ENCODE measurements around the gene LDLRAD4. TPM values are rescaled to one million over a fixed set of nuclear protein-coding genes. Genes with fewer than 3 reads are reported as not detected.
A peak's percentile ranks its signal among the peaks of the same experiment; 100 is the strongest.

The LDLRAD4 gene
- total RNA-seq, 1 experiment from 2014 or later: 3.6 TPM

GRCh38 chr18:13374468-13375301, 156.1 kb downstream of the LDLRAD4 start:
- Histone ChIP-seq H3K4me1 (ENCODE audit: insufficient read depth, low read length, poor library complexity, severe bottlenecking) (peaks cover 13% of the 10 kb centered on the region), H3K9me3 (ENCODE audit: low read depth, low read length, poor library complexity, severe bottlenecking) (no peaks in the 10 kb centered on the region), H3K27me3 (replicated peaks; ENCODE audit: insufficient read depth, low read depth, low read length, poor library complexity) (no peaks in the 10 kb centered on the region), H3K36me3 (ENCODE audit: insufficient read depth, low read length, poor library complexity, severe bottlenecking) (no peaks in the 10 kb centered on the region), H3K4me3 (ENCODE audit: low read depth, low read length, poor library complexity, severe bottlenecking) (no peak overlapping the region), H3K27ac (ENCODE audit: low read depth, low read length, poor library complexity, severe bottlenecking) (no peak overlapping the region)
- CTCF ChIA-PET: no interaction called here
- intact Hi-C loops (cut with micrococcal nuclease; ENCODE audit: unreplicated experiment): no loop called here
- no TSS peak for BruUV-seq (replicated peaks)
- POLR2A ChIA-PET (ENCODE audit: low non-redundant PET): no interaction called here
- no peak for TF ChIP-seq EZH2 (IDR thresholded peaks at IDR 0.05; ENCODE audit: borderline replicate concordance, low read depth, low read length, poor library complexity, severe bottlenecking)
- TF ChIP-seq CTCF (conservative IDR thresholded peaks at IDR 0.05; ENCODE audit: low read depth, low read length): no peak
- peak; percentile 31 for DNase-seq (ENCODE audit: low spot score)

- Histone ChIP-seq H3K27me3 (replicated peaks; ENCODE audit: insufficient read depth, low read depth, low read length, poor library complexity) (no peaks in the 10 kb centered on the region), H3K4me3 (ENCODE audit: low read depth, low read length, poor library complexity, severe bottlenecking) (no peak overlapping the region), H3K4me1 (ENCODE audit: insufficient read depth, low read length, poor library complexity, severe bottlenecking) (peaks cover 13% of the 10 kb centered on the region), H3K27ac (ENCODE audit: low read depth, low read length, poor library complexity, severe bottlenecking) (no peak overlapping the region), H3K9me3 (ENCODE audit: low read depth, low read length, poor library complexity, severe bottlenecking) (no peaks in the 10 kb centered on the region), H3K36me3 (ENCODE audit: insufficient read depth, low read length, poor library complexity, severe bottlenecking) (no peaks in the 10 kb centered on the region)
- peak; percentile 72 for DNase-seq (ENCODE audit: low spot score)
- intact Hi-C loops (cut with micrococcal nuclease; ENCODE audit: unreplicated experiment): no loop called here
- no peak for TF ChIP-seq CTCF (conservative IDR thresholded peaks at IDR 0.05; ENCODE audit: low read depth, low read length)
- TF ChIP-seq EZH2 (IDR thresholded peaks at IDR 0.05; ENCODE audit: borderline replicate concordance, low read depth, low read length, poor library complexity, severe bottlenecking): no peak
- CTCF ChIA-PET: no interaction called here
- BruUV-seq (replicated peaks): no TSS peak
- POLR2A ChIA-PET (ENCODE audit: low non-redundant PET): no interaction called here
Observed at GRCh38 chr18:13375302-13376255, 157.0 kb downstream of the LDLRAD4 start.

GRCh38 chr18:13376298-13376840, 157.8 kb downstream of the LDLRAD4 start:
- no TSS peak for BruUV-seq (replicated peaks)
- no peak for TF ChIP-seq CTCF (conservative IDR thresholded peaks at IDR 0.05; ENCODE audit: low read depth, low read length)
- TF ChIP-seq EZH2 (IDR thresholded peaks at IDR 0.05; ENCODE audit: borderline replicate concordance, low read depth, low read length, poor library complexity, severe bottlenecking): no peak
- POLR2A ChIA-PET (ENCODE audit: low non-redundant PET): no interaction called here

More at GRCh38 chr18:13376298-13376840, 157.8 kb downstream of the LDLRAD4 start:
- CTCF ChIA-PET: no interaction called here
- Histone ChIP-seq H3K4me3 (ENCODE audit: low read depth, low read length, poor library complexity, severe bottlenecking) (no peak overlapping the region), H3K27me3 (replicated peaks; ENCODE audit: insufficient read depth, low read depth, low read length, poor library complexity) (no peaks in the 10 kb centered on the region), H3K27ac (ENCODE audit: low read depth, low read length, poor library complexity, severe bottlenecking) (no peak overlapping the region), H3K4me1 (ENCODE audit: insufficient read depth, low read length, poor library complexity, severe bottlenecking) (peaks cover 13% of the 10 kb centered on the region), H3K9me3 (ENCODE audit: low read depth, low read length, poor library complexity, severe bottlenecking) (no peaks in the 10 kb centered on the region), H3K36me3 (ENCODE audit: insufficient read depth, low read length, poor library complexity, severe bottlenecking) (no peaks in the 10 kb centered on the region)
- intact Hi-C loops (cut with micrococcal nuclease; ENCODE audit: unreplicated experiment): no loop called here
- DNase-seq (ENCODE audit: low spot score): no peak

Data from A673 (cell line).